Cortex of kidney (tissue), 1 donor: ENCODE results near the gene MAPKBP1.

Source experiments
- DNase-seq: peaks from one replicate; lab custom pipeline; 2025; lab: John Stamatoyannopoulos, UW

Gene MAPKBP1

GRCh38 chr15:41809526-41810220 lies 35.4 kb downstream of the MAPKBP1 start:
- no peak for DNase-seq

- DNase-seq = no peak
Measured at GRCh38 chr15:41810651-41811431, 36.6 kb downstream of the MAPKBP1 start.

GRCh38 chr15:41811432-41812195 lies 37.3 kb downstream of the MAPKBP1 start:
- DNase-seq = no peak

GRCh38 chr15:41812820-41813375 lies 38.6 kb downstream of the MAPKBP1 start:
- no peak for DNase-seq

GRCh38 chr15:41813426-41813825 lies 39.1 kb downstream of the MAPKBP1 start:
- no peak for DNase-seq

- no peak for DNase-seq
Measured at GRCh38 chr15:41814534-41814933, 40.2 kb downstream of the MAPKBP1 start.

- no peak for DNase-seq
Measured at GRCh38 chr15:41816788-41817187, 42.5 kb downstream of the MAPKBP1 start.

- DNase-seq = no peak
Measured at GRCh38 chr15:41817327-41817726, 43.0 kb downstream of the MAPKBP1 start.

GRCh38 chr15:41817781-41818180 lies 43.5 kb downstream of the MAPKBP1 start:
- DNase-seq = no peak

GRCh38 chr15:41819455-41820050 lies 45.3 kb downstream of the MAPKBP1 start:
- DNase-seq = no peak

- DNase-seq = no peak
Measured at GRCh38 chr15:41820791-41821423, 46.6 kb downstream of the MAPKBP1 start.

GRCh38 chr15:41821831-41822230 lies 47.5 kb downstream of the MAPKBP1 start:
- DNase-seq = no peak

GRCh38 chr15:41822471-41822870 lies 48.2 kb downstream of the MAPKBP1 start:
- DNase-seq = no peak

- DNase-seq = no peak
Measured at GRCh38 chr15:41822957-41823356, 48.7 kb downstream of the MAPKBP1 start.

GRCh38 chr15:41823502-41823901 lies 49.2 kb downstream of the MAPKBP1 start:
- DNase-seq = no peak

- DNase-seq = no peak
Measured at GRCh38 chr15:41824062-41824745, 49.9 kb downstream of the MAPKBP1 start.

- no peak for DNase-seq
Measured at GRCh38 chr15:41825145-41825544, 50.9 kb downstream of the MAPKBP1 start.

GRCh38 chr15:41825572-41826535 lies 51.6 kb downstream of the MAPKBP1 start:
- no peak for DNase-seq

- DNase-seq = no peak
Measured at GRCh38 chr15:41827290-41827879, 53.1 kb downstream of the MAPKBP1 start.
